IPS-18c (cell line): ENCODE measurements around the gene EWSR1.
"Not testable (repeated sequence)": the region's sequence is repeated elsewhere in the genome, so short reads cannot be mapped to it uniquely, and the experiment has no call there.

Source experiments
- H3K4me3 ChIP-seq: 2 replicates; pipeline ENCODE4 v1.7.0; 2013; ENCODE audit warnings: low read depth, mild to moderate bottlenecking, low read length, moderate library complexity; ENCODE audit not compliant: insufficient read depth
- H3K9me3 ChIP-seq: one replicate; pipeline ENCODE4 v1.6.1; 2013; ENCODE audit warnings: mild to moderate bottlenecking, low read length, moderate library complexity; ENCODE audit not compliant: control insufficient read depth, insufficient read depth

The EWSR1 gene

GRCh38 chr22:29336751-29337490, 68.9 kb downstream of the EWSR1 start:
- Histone ChIP-seq H3K9me3 (no peaks in the 10 kb centered on the region), H3K4me3 (no peak overlapping the region)

GRCh38 chr22:29337631-29338284, 69.7 kb downstream of the EWSR1 start:
- H3K9me3 ChIP-seq: no peaks in the 10 kb centered on the region
- no peak overlapping the region for H3K4me3 ChIP-seq

- H3K9me3 ChIP-seq: no peaks in the 10 kb centered on the region
- no peak overlapping the region for H3K4me3 ChIP-seq
Observed at GRCh38 chr22:29338398-29338797, 70.3 kb downstream of the EWSR1 start.

- no peak overlapping the region for H3K4me3 ChIP-seq
- no peaks in the 10 kb centered on the region for H3K9me3 ChIP-seq
Observed at GRCh38 chr22:29339381-29340235, 71.5 kb downstream of the EWSR1 start.

- Histone ChIP-seq H3K9me3 (no peaks in the 10 kb centered on the region), H3K4me3 (no peak overlapping the region)
Observed at GRCh38 chr22:29340566-29340965, 72.5 kb downstream of the EWSR1 start.

- Histone ChIP-seq H3K9me3 (no peaks in the 10 kb centered on the region), H3K4me3 (no peak overlapping the region)
Observed at GRCh38 chr22:29341056-29341848, 73.2 kb downstream of the EWSR1 start.

GRCh38 chr22:29341849-29342127, 73.7 kb downstream of the EWSR1 start:
- Histone ChIP-seq H3K4me3 (no peak overlapping the region), H3K9me3 (no peaks in the 10 kb centered on the region)

GRCh38 chr22:29342177-29342576, 74.1 kb downstream of the EWSR1 start:
- no peak overlapping the region for H3K4me3 ChIP-seq
- H3K9me3 ChIP-seq: no peaks in the 10 kb centered on the region

- Histone ChIP-seq H3K9me3 (no peaks in the 10 kb centered on the region), H3K4me3 (no peak overlapping the region)
Observed at GRCh38 chr22:29342577-29343312, 74.7 kb downstream of the EWSR1 start.

GRCh38 chr22:29343313-29343805, 75.3 kb downstream of the EWSR1 start:
- Histone ChIP-seq H3K9me3 (no peaks in the 10 kb centered on the region), H3K4me3 (no peak overlapping the region)

- H3K9me3 ChIP-seq: no peaks in the 10 kb centered on the region
Observed at GRCh38 chr22:29344137-29344536, 76.1 kb downstream of the EWSR1 start.

GRCh38 chr22:29344889-29345288, 76.8 kb downstream of the EWSR1 start:
- not testable (repeated sequence) for H3K4me3 ChIP-seq, H3K9me3 ChIP-seq

More at GRCh38 chr22:29344137-29344536, 76.1 kb downstream of the EWSR1 start:
- H3K4me3 ChIP-seq: no peak overlapping the region

GRCh38 chr22:29345932-29346331, 77.9 kb downstream of the EWSR1 start:
- no peak overlapping the region for H3K4me3 ChIP-seq
- H3K9me3 ChIP-seq: no peaks in the 10 kb centered on the region

- H3K9me3 ChIP-seq: no peaks in the 10 kb centered on the region
- H3K4me3 ChIP-seq: no peak overlapping the region
Observed at GRCh38 chr22:29346659-29347058, 78.6 kb downstream of the EWSR1 start.

- Histone ChIP-seq H3K4me3 (no peak overlapping the region), H3K9me3 (no peaks in the 10 kb centered on the region)
Observed at GRCh38 chr22:29348041-29348440, 80.0 kb downstream of the EWSR1 start.

GRCh38 chr22:29348956-29349355, 80.9 kb downstream of the EWSR1 start:
- no peaks in the 10 kb centered on the region for H3K9me3 ChIP-seq
- no peak overlapping the region for H3K4me3 ChIP-seq
